Endodermal cell (in vitro differentiated cells): ENCODE measurements around the gene ZSCAN5A. TPM values are rescaled to one million over a fixed set of nuclear protein-coding genes. Genes with fewer than 3 reads are reported as not detected.

ENCODE experiments used
- DNase-seq: peaks from one replicate; pipeline ENCODE4 v3.0.0-alpha.2; 2017
- H3K27ac ChIP-seq: 2 replicates; pipeline ENCODE4 v1.5.1; 2013; ENCODE audit warnings: mild to moderate bottlenecking, low read depth, low read length, moderate library complexity
- H3K27me3 ChIP-seq: 2 replicates; pipeline ENCODE4 v1.6.1; 2013; ENCODE audit warnings: mild to moderate bottlenecking, low read length, moderate library complexity; ENCODE audit not compliant: insufficient read depth, control insufficient read depth, poor library complexity, severe bottlenecking
- H3K36me3 ChIP-seq: 2 replicates; pipeline ENCODE4 v1.7.0; 2013; ENCODE audit warnings: mild to moderate bottlenecking, low read length, moderate library complexity; ENCODE audit not compliant: control insufficient read depth, insufficient read depth
- H3K4me1 ChIP-seq: one replicate; pipeline ENCODE4 v1.7.0; 2013; ENCODE audit warnings: low read length; ENCODE audit not compliant: control insufficient read depth, insufficient read depth
- H3K4me3 ChIP-seq: 2 replicates; pipeline ENCODE4 v1.5.1; 2013; ENCODE audit warnings: mild to moderate bottlenecking, low read length, moderate library complexity
- H3K9ac ChIP-seq: 2 replicates; pipeline ENCODE4 v1.6.1; 2013; ENCODE audit warnings: mild to moderate bottlenecking, low read length, moderate library complexity; ENCODE audit not compliant: poor library complexity, severe bottlenecking; ENCODE audit errors: extremely low read depth
- H3K9me3 ChIP-seq: 2 replicates; pipeline ENCODE4 v1.6.1; 2013; ENCODE audit warnings: mild to moderate bottlenecking, low read length, moderate library complexity; ENCODE audit not compliant: control insufficient read depth
- H3K27ac Mint-ChIP-seq: 2 replicates; pipeline ENCODE4 v1.8.0; 2020; ENCODE audit warnings: mixed read lengths
- H3K27me3 Mint-ChIP-seq: 2 replicates; pipeline ENCODE4 v1.8.0; 2021; ENCODE audit warnings: mild to moderate bottlenecking, mixed read lengths; ENCODE audit not compliant: insufficient read depth
- H3K36me3 Mint-ChIP-seq: 2 replicates; pipeline ENCODE4 v1.8.0; 2020; ENCODE audit warnings: low read depth, mixed read lengths
- H3K4me1 Mint-ChIP-seq: 2 replicates; pipeline ENCODE4 v1.8.0; 2020; ENCODE audit warnings: mixed read lengths
- H3K4me3 Mint-ChIP-seq: 2 replicates; pipeline ENCODE4 v1.8.0; 2020; ENCODE audit warnings: mild to moderate bottlenecking, moderate library complexity, mixed read lengths
- H3K9me3 Mint-ChIP-seq: 2 replicates; pipeline ENCODE4 v1.8.0; 2020; ENCODE audit warnings: mild to moderate bottlenecking, mixed read lengths
- CTCF ChIP-seq: fragments of 200-600 bp; sonication (generic); conservative IDR thresholded peaks from 2 replicates; pipeline ENCODE4 v1.5.0; 2021; ENCODE audit warnings: antibody characterized with exemption, mild to moderate bottlenecking
- WGBS, 2 experiments: methylation state at CpG; one replicate each; pipeline versions ENCODE4 v1.1.5 to v1.1.7; 2013; ENCODE audit warnings: missing lambda C conversion rate in 2 of 2, mixed read lengths in 1 of 2; ENCODE audit not compliant: insufficient coverage in 1 of 2, insufficient read length in 1 of 2; 5-methylcytosine and 5-hydroxymethylcytosine counted together
- total RNA-seq, 2 donors: library from RNA; stranded (reverse); fragmentation: NEBNext Ultra II Directional in 1 of 2; extraction: Animal tissue kit (Norgen Biotek cat#: 25700) in 1 of 2; gene quantifications; 2 replicates in 1 of 2; 3 replicates in 1 of 2; pipeline ENCODE4 v1.2.1, GENCODE V29; 2021

Gene ZSCAN5A
- total RNA-seq, 2 donors from 2014 or later = 11.9 to 20.8 TPM

- H3K27me3 Mint-ChIP-seq = no peaks in the 10 kb centered on the region
- Histone ChIP-seq H3K4me1 (no peaks in the 10 kb centered on the region), H3K27ac (no peak overlapping the region), H3K36me3 (peaks cover 14% of the 10 kb centered on the region), H3K9me3 (peaks cover 6% of the 10 kb centered on the region), H3K27me3 (no peaks in the 10 kb centered on the region), H3K9ac (no peak overlapping the region), H3K4me3 (no peak overlapping the region)
- peaks cover 10% of the 10 kb centered on the region for H3K4me1 Mint-ChIP-seq
- H3K27ac Mint-ChIP-seq = no peak overlapping the region
- H3K4me3 Mint-ChIP-seq = no peak overlapping the region
- H3K36me3 Mint-ChIP-seq = peaks cover 58% of the 10 kb centered on the region
- peaks cover 8% of the 10 kb centered on the region for H3K9me3 Mint-ChIP-seq
- no peak for DNase-seq
- TF ChIP-seq CTCF = no peak
These were observed 24.5 kb downstream of the ZSCAN5A start for GRCh38 chr19:56290104-56290503.

- WGBS, 2 experiments = 92 to 94% methylated on average over 2 to 3 of the region's 3 CpGs
These were observed 29.9 kb downstream of the ZSCAN5A start for GRCh38 chr19:56284746-56285145.

GRCh38 chr19:56282809-56283208 is 31.8 kb downstream of the ZSCAN5A start:
- Histone ChIP-seq H3K9ac (no peak overlapping the region), H3K9me3 (no peaks in the 10 kb centered on the region), H3K27ac (no peak overlapping the region), H3K27me3 (no peaks in the 10 kb centered on the region), H3K4me3 (no peak overlapping the region), H3K4me1 (no peaks in the 10 kb centered on the region), H3K36me3 (peaks cover 12% of the 10 kb centered on the region)
- TF ChIP-seq CTCF = no peak
- H3K9me3 Mint-ChIP-seq = peaks cover 3% of the 10 kb centered on the region
- WGBS, 2 experiments = 91 to 95% methylated on average over 3 to 4 of the region's 4 CpGs
- H3K27me3 Mint-ChIP-seq = no peaks in the 10 kb centered on the region
- H3K4me1 Mint-ChIP-seq = no peaks in the 10 kb centered on the region
- peaks cover 22% of the 10 kb centered on the region for H3K36me3 Mint-ChIP-seq
- no peak overlapping the region for H3K4me3 Mint-ChIP-seq
- H3K27ac Mint-ChIP-seq = no peak overlapping the region
- DNase-seq = no peak

More at GRCh38 chr19:56284746-56285145, 29.9 kb downstream of the ZSCAN5A start:
- no peak for DNase-seq
- Mint-ChIP-seq H3K36me3 (peaks cover 38% of the 10 kb centered on the region), H3K27ac (no peak overlapping the region), H3K27me3 (no peaks in the 10 kb centered on the region), H3K4me3 (no peak overlapping the region), H3K4me1 (no peaks in the 10 kb centered on the region), H3K9me3 (no peaks in the 10 kb centered on the region)
- no peak overlapping the region for H3K4me3 ChIP-seq
- no peaks in the 10 kb centered on the region for H3K27me3 ChIP-seq
- no peak overlapping the region for H3K27ac ChIP-seq
- peaks cover 12% of the 10 kb centered on the region for H3K36me3 ChIP-seq
- H3K9me3 ChIP-seq = no peaks in the 10 kb centered on the region
- H3K4me1 ChIP-seq = no peaks in the 10 kb centered on the region
- no peak for TF ChIP-seq CTCF
- H3K9ac ChIP-seq = no peak overlapping the region
